GM08714 (cell line): ENCODE measurements around the gene KCNH2.

ENCODE experiments used
- H3K4me3 ChIP-seq: fragments of 200-500 bp; sonication (Bioruptor generic); 2 replicates; pipeline ENCODE4 v1.5.1; 2014; ENCODE audit warnings: mild to moderate bottlenecking, low read length, inconsistent platforms
- ZNF274 ChIP-seq: IDR thresholded peaks from 2 replicates; pipeline ENCODE4 v1.6.1; 2012; ENCODE audit warnings: mild to moderate bottlenecking, low read depth, low read length

KCNH2 gene

DNA sequence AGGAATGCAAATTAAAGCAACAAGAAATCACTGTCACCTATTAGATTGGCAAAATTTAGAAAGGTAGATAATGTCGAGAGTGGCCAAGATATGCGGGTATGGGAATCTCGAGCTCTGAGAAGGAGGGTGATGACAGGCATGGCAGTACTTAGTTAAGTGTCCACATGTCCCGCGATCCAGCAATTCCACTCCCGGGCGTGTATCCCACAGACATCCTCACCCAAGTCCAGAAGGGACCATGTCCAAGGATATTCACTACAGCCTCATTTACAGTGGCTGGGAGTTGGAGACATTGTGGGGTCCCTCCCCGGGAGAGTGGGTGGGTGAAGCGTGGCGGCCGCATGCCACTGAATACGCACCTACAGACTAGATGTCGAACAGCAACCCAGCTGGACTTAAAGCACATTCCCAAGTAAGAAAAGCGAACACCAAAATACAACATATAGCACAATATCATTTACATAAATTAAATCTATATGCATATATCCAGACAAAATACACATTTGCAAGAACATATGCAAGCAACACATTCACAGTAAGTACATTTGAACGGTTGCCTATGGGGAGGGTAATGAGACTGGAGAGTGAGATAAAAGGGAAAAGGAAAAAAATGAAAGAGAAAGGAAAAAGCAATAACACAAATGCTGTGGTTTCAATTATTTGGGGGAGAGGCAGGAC lies 9.9 kb downstream of the KCNH2 start:
- H3K4me3 ChIP-seq: no peak overlapping the region
- TF ChIP-seq ZNF274: no peak

DNA sequence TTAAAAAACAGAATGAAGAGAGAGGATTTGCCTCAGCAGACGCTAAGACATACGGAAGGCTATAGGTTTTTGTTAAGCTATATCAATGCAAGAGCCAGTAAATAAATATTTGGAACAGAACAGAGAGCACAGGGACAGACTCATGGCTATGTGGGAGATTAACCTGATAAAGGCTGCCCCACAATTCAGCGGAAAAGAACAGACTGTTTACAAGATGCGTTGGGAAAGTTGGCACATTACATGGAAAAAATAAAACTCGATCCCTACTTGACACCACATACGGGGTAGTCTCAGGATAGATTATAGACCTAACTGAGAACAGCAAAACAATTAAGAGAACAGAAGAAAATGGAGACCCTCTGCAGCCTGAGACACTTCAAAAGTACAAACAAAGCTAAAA lies 10.8 kb downstream of the KCNH2 start:
- TF ChIP-seq ZNF274: no peak
- no peak overlapping the region for H3K4me3 ChIP-seq

DNA sequence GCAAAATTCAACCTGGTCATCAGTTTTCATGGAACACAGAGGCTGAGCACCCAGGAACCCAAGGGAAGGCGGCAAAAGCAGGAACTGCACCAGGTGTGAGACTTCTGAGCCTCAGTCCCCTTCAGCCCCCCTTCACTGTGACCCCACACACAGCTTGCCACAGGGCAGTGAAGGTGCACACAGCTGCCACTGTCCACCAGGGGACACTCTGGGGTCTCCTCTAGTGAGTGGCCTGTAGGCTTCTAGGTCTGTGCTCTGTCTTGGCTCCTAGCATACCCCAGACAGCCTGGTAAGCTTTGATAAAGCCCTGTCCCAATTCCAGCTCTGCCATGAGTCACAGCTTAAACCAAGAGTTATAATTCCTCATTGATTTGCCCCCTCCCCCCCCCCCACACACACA lies 12.1 kb downstream of the KCNH2 start:
- H3K4me3 ChIP-seq: no peak overlapping the region
- no peak for TF ChIP-seq ZNF274

DNA sequence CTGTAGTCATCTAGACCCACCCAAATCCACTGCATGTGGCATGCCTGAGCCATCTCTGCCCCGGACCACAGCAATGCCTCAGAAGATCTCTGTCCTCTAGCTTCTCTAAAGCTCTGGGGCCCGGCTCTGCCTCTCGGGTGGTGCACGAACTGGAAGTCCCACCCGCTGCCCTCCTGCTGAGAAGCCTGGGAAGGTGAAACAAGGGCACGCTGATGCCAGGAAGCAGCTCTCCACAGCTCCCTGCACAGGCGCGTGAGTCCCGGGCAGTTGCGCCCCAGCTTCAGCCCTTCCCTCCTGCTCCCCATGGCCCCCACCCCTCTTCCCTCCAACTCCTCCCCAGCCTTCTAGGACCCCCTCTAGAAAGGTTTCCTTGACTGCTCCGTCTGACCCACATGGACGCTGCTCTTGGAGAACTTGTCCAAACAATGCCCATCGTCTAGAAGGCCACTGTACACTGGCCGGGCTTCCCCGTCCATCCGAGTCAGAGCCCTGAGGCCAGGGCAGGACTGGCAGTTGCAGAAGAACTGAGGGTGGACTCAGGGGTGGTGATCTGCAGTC lies 12.8 kb downstream of the KCNH2 start:
- H3K4me3 ChIP-seq: no peak overlapping the region
- TF ChIP-seq ZNF274: no peak

DNA sequence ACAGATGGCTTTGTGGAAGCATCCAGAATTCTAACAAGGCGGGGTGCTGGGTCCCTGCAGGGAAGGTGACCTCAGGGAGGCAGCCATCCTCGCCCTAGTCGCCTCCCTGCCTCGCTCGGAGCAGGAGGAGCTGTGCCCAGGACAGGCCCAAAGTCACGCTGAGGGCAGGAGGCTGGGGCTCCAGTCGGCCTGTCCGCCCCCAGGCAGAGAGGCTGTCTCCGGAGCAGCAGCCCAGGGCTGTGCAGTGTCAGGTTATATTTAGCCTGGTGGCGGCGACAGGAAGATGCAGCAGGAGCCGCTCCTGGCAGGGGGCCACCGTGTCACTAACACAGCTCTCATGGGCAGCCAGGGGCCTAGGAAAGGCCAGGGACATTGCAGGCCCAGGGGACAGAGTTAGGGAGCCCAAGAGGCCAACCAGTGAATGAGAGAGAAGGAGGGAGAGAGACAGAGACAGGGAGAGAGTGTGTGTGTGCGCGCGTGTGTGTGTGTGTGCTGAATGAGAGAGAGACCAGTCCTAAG lies 13.5 kb downstream of the KCNH2 start:
- TF ChIP-seq ZNF274: no peak
- H3K4me3 ChIP-seq: no peak overlapping the region

DNA sequence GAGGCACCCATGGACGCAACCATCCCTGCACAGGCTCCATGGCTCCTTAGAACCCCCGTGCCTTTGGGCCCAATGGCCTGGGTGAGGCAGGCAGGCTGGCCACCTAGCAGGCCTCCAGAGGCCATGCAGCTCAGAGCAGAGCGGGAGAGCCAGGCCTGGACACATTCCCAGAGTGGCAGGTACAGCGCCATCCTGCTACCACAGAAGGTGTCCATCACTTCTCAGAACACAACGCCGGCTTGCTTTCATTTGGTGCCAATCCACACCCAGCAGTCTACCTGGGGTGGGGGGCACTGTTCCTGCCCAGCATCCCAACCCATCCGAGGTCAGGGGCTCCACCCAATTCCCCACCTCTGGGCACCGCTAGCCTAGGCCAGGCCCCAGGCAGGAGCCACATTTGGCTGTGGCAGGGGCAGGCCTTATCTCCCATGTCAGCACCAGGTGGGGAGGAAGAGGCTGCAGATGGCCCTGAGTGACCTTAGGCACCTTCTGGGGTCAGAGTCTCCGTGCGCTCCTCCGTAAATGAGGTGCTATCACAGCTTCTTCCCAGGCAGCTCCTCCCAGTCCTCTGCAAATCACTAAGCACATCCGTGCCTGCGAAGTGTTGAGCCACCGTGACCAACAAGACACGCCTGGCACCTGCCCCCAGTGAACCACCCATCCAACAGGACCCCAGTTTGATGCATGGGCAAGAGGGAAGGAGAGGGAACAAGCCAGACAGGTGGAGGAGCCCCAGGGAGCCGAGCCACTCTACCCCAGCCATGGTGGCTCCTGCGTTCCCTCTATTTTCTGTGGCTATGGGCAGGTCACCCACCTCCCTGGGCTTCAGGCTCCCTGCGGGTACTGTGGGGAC lies 14.2 kb downstream of the KCNH2 start:
- no peak overlapping the region for H3K4me3 ChIP-seq
- TF ChIP-seq ZNF274: no peak

DNA sequence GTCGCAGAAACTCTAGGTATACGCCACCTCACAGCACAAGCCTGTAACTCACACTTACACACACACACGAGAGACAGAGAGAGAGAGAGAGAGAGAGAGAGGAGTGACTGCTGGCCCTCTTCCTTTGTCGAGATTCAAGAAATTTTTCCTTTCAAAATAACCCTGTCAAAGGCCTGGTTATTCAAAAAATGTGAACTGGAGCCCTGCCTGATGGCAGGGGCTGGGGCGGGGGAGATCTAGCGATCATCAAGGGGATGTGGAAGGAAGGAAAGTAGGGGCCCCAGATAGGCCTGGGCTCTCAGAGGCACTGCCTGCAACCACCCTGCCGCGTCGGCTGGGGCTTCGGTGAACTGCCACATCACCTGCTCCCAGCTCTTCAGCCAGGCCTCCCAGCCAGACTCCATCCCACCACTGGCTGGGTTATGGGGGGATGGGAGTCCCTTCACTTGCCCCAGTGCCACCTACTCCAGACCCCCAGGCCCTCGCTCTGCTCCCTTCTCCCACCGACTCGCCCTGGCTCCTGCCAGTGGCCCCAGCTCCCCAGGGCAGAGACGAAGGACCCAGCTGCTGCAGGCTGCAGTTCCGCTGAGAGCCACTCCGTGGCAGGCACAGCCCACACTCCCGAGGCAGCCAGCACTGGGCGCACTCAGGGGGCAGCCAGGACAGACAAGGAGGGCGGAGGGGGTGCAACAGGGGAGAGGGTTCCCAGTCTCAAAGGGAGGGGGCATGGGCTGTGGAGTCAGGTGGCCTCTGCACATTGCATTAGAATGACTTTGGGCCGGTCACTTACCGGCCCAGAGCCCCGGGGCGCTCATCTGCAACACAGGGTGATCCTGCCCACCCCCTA lies 15.3 kb downstream of the KCNH2 start:
- TF ChIP-seq ZNF274: no peak
- no peak overlapping the region for H3K4me3 ChIP-seq

DNA sequence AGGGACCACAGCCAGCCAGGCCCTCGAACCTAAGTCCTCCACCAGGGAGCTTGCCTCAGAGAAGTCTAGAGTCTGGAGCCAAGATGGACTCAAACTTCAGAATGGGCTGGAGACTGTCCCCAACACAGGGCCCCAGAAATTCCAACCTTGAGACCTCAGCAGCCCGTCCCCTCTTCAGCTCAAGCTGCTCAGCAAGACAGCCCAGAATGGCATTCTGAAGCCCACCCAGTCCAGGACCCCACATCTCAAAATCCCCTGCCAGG lies 15.9 kb downstream of the KCNH2 start:
- no peak overlapping the region for H3K4me3 ChIP-seq
- no peak for TF ChIP-seq ZNF274

DNA sequence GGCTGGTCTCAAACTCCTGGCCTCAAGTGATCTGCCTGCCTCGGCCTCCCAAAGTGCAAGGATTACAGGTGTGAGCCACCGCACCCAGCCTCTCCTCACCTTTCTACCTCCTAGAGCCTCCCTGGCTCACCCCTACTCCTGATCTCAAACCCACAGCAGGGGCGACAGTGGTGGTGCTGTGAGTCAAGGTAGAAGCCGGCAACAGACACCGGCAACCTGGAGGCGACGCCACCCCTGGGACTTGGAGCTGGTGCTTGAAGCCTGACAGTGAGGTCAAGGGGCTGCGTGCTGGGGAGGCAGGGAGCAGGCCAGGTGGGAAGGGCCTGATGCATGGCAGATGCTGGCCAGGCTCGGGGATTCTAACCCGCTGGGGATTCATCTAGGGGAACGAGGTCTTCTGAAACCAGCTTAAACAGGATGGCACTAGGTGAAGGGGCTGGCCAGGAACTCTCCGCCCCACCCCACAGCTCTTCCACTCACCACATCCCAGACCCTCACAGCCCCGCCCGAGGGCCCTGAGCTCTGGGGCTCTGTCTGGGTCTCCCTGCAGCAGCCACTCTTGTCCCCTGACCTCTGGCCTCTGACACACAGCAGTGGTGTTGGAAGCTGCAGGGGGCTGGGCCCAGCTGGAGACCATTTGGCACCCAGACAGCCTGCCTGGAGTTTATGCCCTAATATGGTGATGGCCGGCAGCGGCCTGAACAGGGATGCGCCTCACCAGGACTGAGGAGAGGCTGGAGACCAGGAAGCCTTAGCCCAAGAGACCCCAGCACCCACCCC lies 16.4 kb downstream of the KCNH2 start:
- no peak for TF ChIP-seq ZNF274
- no peak overlapping the region for H3K4me3 ChIP-seq

DNA sequence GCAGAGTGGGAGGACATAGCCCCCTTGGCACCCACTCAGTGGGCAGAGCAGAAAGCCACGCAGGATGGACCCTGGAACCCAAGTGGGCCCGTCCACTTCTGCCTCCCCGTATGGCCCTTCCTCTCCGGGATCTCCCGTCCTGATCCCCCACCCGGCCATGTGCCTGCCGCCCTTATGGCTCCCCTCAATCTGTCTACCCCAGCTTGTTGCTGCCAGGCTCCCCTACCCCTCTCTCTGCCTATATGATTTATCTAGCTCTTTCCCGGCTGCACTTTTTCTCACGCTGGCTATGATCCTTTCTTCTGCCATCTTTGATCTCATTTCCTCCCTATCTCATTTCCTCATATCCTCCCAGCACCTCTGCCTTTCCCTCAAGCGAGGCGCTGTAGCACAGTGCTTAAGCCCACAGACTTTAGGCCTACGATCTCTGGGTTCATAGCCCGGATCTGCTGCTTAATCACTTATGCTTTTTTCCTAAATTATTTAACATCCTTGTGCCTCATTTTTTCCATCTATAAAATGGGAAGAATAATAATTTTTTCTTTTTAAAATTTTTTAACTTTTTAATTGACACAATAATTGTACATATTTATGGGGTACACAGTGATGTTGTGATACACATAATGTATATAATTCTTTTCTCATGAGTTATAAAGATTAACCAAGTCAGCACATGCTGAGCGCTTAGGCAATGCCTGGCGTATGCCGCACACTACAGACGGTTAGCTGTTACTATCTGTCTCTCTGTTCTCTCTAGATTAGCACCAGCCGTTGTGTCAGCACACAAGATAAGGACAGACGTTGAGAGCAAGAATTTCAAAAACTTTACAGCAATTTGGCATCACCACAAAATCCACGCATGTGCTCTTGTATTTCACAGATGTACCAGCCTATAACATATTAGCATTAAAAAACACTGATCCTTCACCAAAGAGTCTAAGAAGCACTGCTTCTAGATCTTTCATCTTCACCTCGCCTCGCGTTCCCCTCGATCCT lies 18.1 kb downstream of the KCNH2 start:
- no peak for TF ChIP-seq ZNF274
- no peak overlapping the region for H3K4me3 ChIP-seq

DNA sequence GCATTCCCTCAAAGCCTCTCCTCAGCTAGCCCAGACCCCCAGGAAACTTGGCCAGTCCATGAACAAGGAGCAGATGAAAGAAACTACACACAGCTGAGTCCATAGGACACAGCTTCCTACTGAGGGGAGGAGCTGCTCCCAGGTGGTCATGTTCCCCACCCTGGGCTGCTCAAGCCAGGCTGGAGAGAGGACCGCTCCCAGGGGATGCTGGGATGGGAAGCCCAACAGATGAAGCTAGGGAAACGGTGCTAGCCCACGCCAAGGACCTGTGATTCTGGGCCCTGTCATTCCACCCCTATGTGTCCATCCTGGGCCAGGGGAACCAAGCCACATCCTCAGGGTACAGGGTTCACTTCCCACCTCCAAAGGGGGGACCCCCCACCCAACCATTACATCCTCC lies 19.0 kb downstream of the KCNH2 start:
- no peak for TF ChIP-seq ZNF274
- no peak overlapping the region for H3K4me3 ChIP-seq

DNA sequence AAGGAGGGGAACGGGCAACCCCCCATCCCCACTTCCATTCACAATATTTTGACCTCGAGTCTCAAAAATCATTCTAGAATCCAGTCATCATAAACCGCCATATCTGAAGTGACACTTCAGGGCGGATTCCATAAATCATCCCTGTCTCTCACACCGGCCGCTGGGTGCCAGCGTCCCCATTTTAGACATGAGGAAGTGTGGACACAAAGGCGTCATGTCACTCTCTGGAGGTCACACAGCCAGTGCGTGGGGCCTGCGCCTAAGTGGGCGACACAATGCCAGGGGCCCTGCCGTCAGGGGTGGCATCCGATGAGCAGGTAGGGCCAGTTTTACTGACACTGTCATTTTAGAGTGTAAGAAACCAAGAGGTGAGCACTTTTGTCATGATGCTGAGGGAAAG lies 19.5 kb downstream of the KCNH2 start:
- no peak for TF ChIP-seq ZNF274
- no peak overlapping the region for H3K4me3 ChIP-seq
